Heart left ventricle (tissue), 16 donors: ENCODE data around the gene MTPN. TPM values are rescaled to one million over a fixed set of nuclear protein-coding genes. Genes with fewer than 3 reads are reported as not detected.

Experiments
- ATAC-seq, 4 donors: fragments of 200-7000 bp; cut with Tn5 transposase; one replicate each; pipeline ENCODE4 v1.9.1; 2020 to 2022; ENCODE audit warnings: moderate library complexity in 4 of 4, mild to moderate bottlenecking in 3 of 4, moderate number of reproducible peaks in 1 of 4
- DNase-seq, 5 donors: peaks; one replicate each; pipeline ENCODE4 v3.0.0-alpha.2; 2020
- H3K27ac ChIP-seq, 12 donors: fragments of 200-600 bp; sonication (generic) in 4 of 12; one replicate each; pipeline versions ENCODE4 v1.5.0 to v1.8.0; 2016 to 2022; ENCODE audit warnings: mild to moderate bottlenecking in 2 of 12
- H3K27me3 ChIP-seq, 9 donors: fragments of 200-600 bp; sonication (generic) in 2 of 9; one replicate each; pipeline versions ENCODE4 v1.5.1 to v1.8.0; 2016 to 2022; ENCODE audit warnings: mild to moderate bottlenecking in 3 of 9
- H3K36me3 ChIP-seq, 9 donors: fragments of 200-600 bp; sonication (generic) in 2 of 9; one replicate each; pipeline versions ENCODE4 v1.5.0 to v1.8.0; 2018 to 2022; ENCODE audit warnings: mild to moderate bottlenecking in 2 of 9
- H3K4me1 ChIP-seq, 12 donors: fragments of 200-600 bp; sonication (generic) in 4 of 12; one replicate each; pipeline versions ENCODE4 v1.5.0 to v1.8.0; 2016 to 2022; ENCODE audit warnings: mild to moderate bottlenecking in 3 of 12
- H3K4me3 ChIP-seq, 12 donors: fragments of 200-600 bp; sonication (generic) in 4 of 12; one replicate each; pipeline versions ENCODE4 v1.5.0 to v1.8.0; 2017 to 2022; ENCODE audit warnings: mild to moderate bottlenecking in 9 of 12, moderate library complexity in 4 of 12
- H3K9me3 ChIP-seq, 12 donors: fragments of 200-600 bp; sonication (generic) in 4 of 12; one replicate each; pipeline versions ENCODE4 v1.5.0 to v1.8.0; 2016 to 2022; ENCODE audit warnings: mild to moderate bottlenecking in 1 of 12
- CTCF ChIP-seq, 12 donors: fragments of 200-600 bp; sonication (generic) in 4 of 12; IDR thresholded peaks; one replicate each; pipeline versions ENCODE4 v1.5.0 to v1.8.0; 2018 to 2022; ENCODE audit warnings: antibody characterized with exemption in 12 of 12, mild to moderate bottlenecking in 5 of 12
- POLR2A ChIP-seq, 2 donors: fragments of 450-650 bp; IDR thresholded peaks; one replicate each; pipeline ENCODE4 v1.6.1; 2017; ENCODE audit warnings: antibody characterized with exemption in 2 of 2, mild to moderate bottlenecking in 2 of 2, moderate library complexity in 2 of 2
- WGBS, 4 donors: extraction: QIAGEN DNeasy Blood & Tissue Kit in 2 of 4; methylation state at CpG; one replicate each; pipeline versions ENCODE4 v1.1.5 to v1.1.7; 2013 to 2018; 5-methylcytosine and 5-hydroxymethylcytosine counted together
- intact Hi-C, 10 donors: fragments of 100-400 bp; cut with DNase I; formaldehyde crosslinking; loops; one replicate each; pipeline versions ENCODE4 v1.11.1 to v1.14.2; 2022
- polyA plus RNA-seq, 2 donors: library from polyadenylated mRNA; stranded (reverse); fragments of 200-250 nt; gene quantifications; one replicate each; pipeline ENCODE4 v1.2.3, GENCODE V29; 2013
- total RNA-seq, 9 donors: library from RNA; depleted of rRNA in 2 of 9; stranded (reverse); fragments of >200 nt in 2 of 9; fragmentation: NEBNext Ultra II Directional in 3 of 9; extraction: Animal tissue kit (Norgen Biotek cat#: 25700) in 3 of 9; gene quantifications; one replicate each; pipeline versions ENCODE4 v1.1.0 to v1.2.4, GENCODE V29; 2016 to 2023
- donor health status: ischemic (EF 13 %, LVEDD 7.1; RV severe dilation, severe dysfunction).
- donor health status: healthy with polysubstance abuse.
- donor health status: DM: no; HTN: yes; CAD: no.
- donor health status: DM: no; HTN: no; CAD: no.
- donor health status: ischemic (EF 25% LVEDD 6.9; RV normal size, moderate dysfunction).
- donor health status: ischemic (EF 25% LVEDD 5.7; RV mildly dilated, moderate dysfunction).
- donor health status: healthy.
- donor health status: DM: yes; HTN: yes; CAD: no.
- donor health status: ischemic (EF 35%, LVEDD 5.7; RV mildly dilated, moderate dysfunction).
- donor health status: nonischemic (EF 11% LVEDD 7.7; RV severe dilation, severe dysfunction).
- donor health status: DM: yes; HTN: yes; CAD: no.
- donor health status: PGD.
- donor health status: ischemic (EF 29% LVEDD 5.4; RV normal size, mild dysfunction).
- donor health status: nonischemic (EF 23%, LVEDD 6.1; RV moderate dilation, normal function).

Gene MTPN
- total and polyA plus RNA-seq, 11 donors = 22.1 to 130 (median 90.4) TPM

DNA sequence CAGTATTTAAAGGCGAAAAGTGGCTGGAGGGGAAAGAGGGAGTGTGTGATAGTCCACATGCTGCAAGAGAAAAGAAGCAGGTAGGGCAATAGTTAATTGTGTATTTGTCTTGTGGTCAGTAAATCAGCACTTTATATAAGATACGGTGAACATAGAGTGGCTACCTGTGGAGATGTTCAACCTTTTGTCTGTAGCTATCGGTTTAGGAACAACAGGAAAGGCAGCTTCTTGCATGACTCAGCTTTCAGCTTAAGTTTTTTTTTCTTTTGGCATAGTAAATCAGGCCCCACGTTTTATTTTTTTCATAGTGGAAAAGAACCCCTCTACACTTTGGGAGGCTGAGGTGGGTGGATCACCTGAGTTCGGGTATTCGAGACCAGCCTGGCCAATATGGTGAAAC is 14.2 kb upstream of the MTPN start:
- H3K36me3 ChIP-seq = no peaks in the 10 kb centered on the region
- H3K27ac ChIP-seq = no peak overlapping the region
- ATAC-seq (no peak), DNase-seq (no peak)
- no peak overlapping the region for H3K4me3 ChIP-seq
- intact Hi-C loops = no loop called here
- WGBS, 4 donors = 69 to 83% (median 79%) methylated on average over 6 of the region's 6 CpGs
- no peaks in the 10 kb centered on the region for H3K27me3 ChIP-seq
- peaks cover 0 to 6% (median 0%) of the 10 kb centered on the region in 12 donors for H3K4me1 ChIP-seq
- TF ChIP-seq CTCF (IDR thresholded peaks at IDR 0.05) = no peak
- no peak for TF ChIP-seq POLR2A (IDR thresholded peaks at IDR 0.05)
- H3K9me3 ChIP-seq = no peaks in the 10 kb centered on the region

DNA sequence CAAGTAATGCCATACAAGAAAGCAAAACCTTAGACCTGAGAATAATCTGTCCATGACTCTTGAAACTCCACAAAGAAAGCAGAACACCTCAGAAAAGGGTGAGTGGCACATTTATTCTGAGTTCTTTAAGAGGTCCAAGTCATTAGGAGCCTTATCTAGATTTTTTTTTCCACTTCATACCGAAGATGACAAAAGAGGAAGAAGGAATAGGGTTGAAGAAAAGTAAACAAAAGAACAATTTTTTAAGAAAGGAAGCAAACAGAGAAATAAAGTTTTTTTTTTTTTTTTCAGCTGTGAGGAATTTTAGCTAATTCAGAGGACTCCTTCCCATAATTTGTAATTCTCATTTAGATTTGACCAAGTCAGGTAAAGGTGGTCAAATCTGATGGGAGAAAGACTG is 13.1 kb upstream of the MTPN start:
- no peaks in the 10 kb centered on the region for H3K9me3 ChIP-seq
- H3K36me3 ChIP-seq = no peaks in the 10 kb centered on the region
- peaks cover 0 to 6% (median 0%) of the 10 kb centered on the region in 12 donors for H3K4me1 ChIP-seq
- ATAC-seq (no peak), DNase-seq (no peak)
- TF ChIP-seq CTCF (IDR thresholded peaks at IDR 0.05) (no peak), POLR2A (IDR thresholded peaks at IDR 0.05) (no peak)
- WGBS, 4 donors = 46 to 58% (median 56%) methylated on average over 1 of the region's 1 CpG
- intact Hi-C loops = no loop called here
- no peak overlapping the region for H3K4me3 ChIP-seq
- no peak overlapping the region for H3K27ac ChIP-seq
- no peaks in the 10 kb centered on the region for H3K27me3 ChIP-seq

- Histone ChIP-seq H3K36me3 (no peaks in the 10 kb centered on the region), H3K27ac (no peak overlapping the region), H3K4me3 (peak overlapping the region in 1 of 12 donors; percentile 4), H3K27me3 (no peaks in the 10 kb centered on the region), H3K4me1 (peaks cover 0 to 52% (median 14%) of the 10 kb centered on the region in 12 donors), H3K9me3 (no peaks in the 10 kb centered on the region)
- no peak for ATAC-seq
- intact Hi-C loops = no loop called here
- DNase-seq = no peak
- 85 to 89% (median 87%) methylated on average over 8 of the region's 8 CpGs for WGBS, 4 donors
- TF ChIP-seq POLR2A (IDR thresholded peaks at IDR 0.05) (no peak), CTCF (IDR thresholded peaks at IDR 0.05) (no peak)
Observed at GRCh38 chr7:135981958-135982646, 4.9 kb upstream of the MTPN start.

GRCh38 chr7:135980665-135981180 is 3.6 kb upstream of the MTPN start:
- Histone ChIP-seq H3K4me3 (peak overlapping the region in 6 of 12 donors; percentile 6 to 47 (median 14)), H3K9me3 (no peaks in the 10 kb centered on the region), H3K36me3 (no peaks in the 10 kb centered on the region), H3K4me1 (peaks cover 3 to 58% (median 21%) of the 10 kb centered on the region in 12 donors), H3K27me3 (no peaks in the 10 kb centered on the region), H3K27ac (peak overlapping the region in 11 of 12 donors; percentile 42 to 84 (median 64))
- 60 to 71% (median 66%) methylated on average over 3 of the region's 3 CpGs for WGBS, 4 donors
- DNase-seq (peak in 1 of 5 donors; percentile 20), ATAC-seq (no peak)
- no peak for TF ChIP-seq POLR2A (IDR thresholded peaks at IDR 0.05)
- no peak for TF ChIP-seq CTCF (IDR thresholded peaks at IDR 0.05)
- intact Hi-C loops = no loop called here
